IMR-90 (cell line): ENCODE measurements around the gene PRDM5.

Source experiments
- CTCF ChIP-seq: conservative IDR thresholded peaks from 2 replicates; pipeline ENCODE4 v1.5.1; 2012; ENCODE audit warnings: mild to moderate bottlenecking, low read depth, low read length, improper control_type of control experiment
- MXI1 ChIP-seq: IDR thresholded peaks from 2 replicates; pipeline ENCODE4 v1.6.1; 2012; ENCODE audit warnings: low read depth, mild to moderate bottlenecking, low read length, moderate library complexity, borderline replicate concordance
- POLR2A ChIP-seq: IDR thresholded peaks from 2 replicates; pipeline ENCODE4 v1.6.1; 2012; ENCODE audit warnings: mild to moderate bottlenecking, low read depth, low read length

- TF ChIP-seq MXI1: no peak
- no peak for TF ChIP-seq CTCF
- TF ChIP-seq POLR2A: no peak
Measured at GRCh38 chr4:120693816-120694215, 228.7 kb downstream of the PRDM5 start.
